Transverse colon (tissue), 4 donors: ENCODE results near the gene PLAC1. TPM values are rescaled to one million over a fixed set of nuclear protein-coding genes. Genes with fewer than 3 reads are reported as not detected.

Source experiments
- DNase-seq: peaks from one replicate; pipeline ENCODE4 v3.0.0-alpha.2; 2019
- H3K27ac ChIP-seq, 4 donors: fragments of 200-600 bp; sonication (generic); 2 replicates each; pipeline ENCODE4 v1.5.1; 2016 to 2018; ENCODE audit warnings: inconsistent platforms in 4 of 4
- H3K27me3 ChIP-seq: fragments of 200-600 bp; sonication (generic); 2 replicates; pipeline ENCODE4 v1.5.1; 2017; ENCODE audit warnings: inconsistent platforms
- H3K36me3 ChIP-seq, 4 donors: fragments of 200-600 bp; sonication (generic); 2 replicates each; pipeline ENCODE4 v1.5.1; 2017 to 2019; ENCODE audit warnings: inconsistent platforms in 4 of 4
- H3K4me1 ChIP-seq, 4 donors: fragments of 200-600 bp; sonication (generic); 2 replicates each; pipeline ENCODE4 v1.5.1; 2017 to 2020; ENCODE audit warnings: inconsistent platforms in 4 of 4
- H3K4me3 ChIP-seq, 4 donors: fragments of 200-600 bp; sonication (generic); 1 replicate in 1 of 4; 2 replicates in 3 of 4; pipeline versions ENCODE4 v1.5.1 to v1.6.1; 2017 to 2019; ENCODE audit warnings: inconsistent platforms in 4 of 4
- H3K9me3 ChIP-seq, 2 donors: fragments of 200-600 bp; sonication (generic); 2 replicates each; pipeline ENCODE4 v1.5.1; 2017 to 2019; ENCODE audit warnings: inconsistent platforms in 2 of 2
- EP300 ChIP-seq: sonication (generic); formaldehyde crosslinking; IDR thresholded peaks from one replicate; pipeline ENCODE4 v1.6.1; 2017; ENCODE audit warnings: antibody characterized with exemption, low read depth
- POLR2A ChIP-seq: fragments of 450-650 bp; IDR thresholded peaks from one replicate; pipeline ENCODE4 v1.6.1; 2016; ENCODE audit warnings: antibody characterized with exemption, mild to moderate bottlenecking, moderate library complexity
- POLR2AphosphoS5 ChIP-seq, 3 donors: sonication (generic); formaldehyde crosslinking; IDR thresholded peaks; one replicate each; pipeline ENCODE4 v1.6.1; 2016; ENCODE audit warnings: antibody characterized with exemption in 3 of 3
- WGBS, 2 donors: methylation state at CpG; one replicate each; pipeline ENCODE4 v1.1.5; 2018; ENCODE audit warnings: low coverage in 1 of 2; 5-methylcytosine and 5-hydroxymethylcytosine counted together
- in situ Hi-C, 4 donors: fragments of 200-750 bp; cut with MboI; loops; one replicate each; pipeline versions ENCODE4 v1.15.0 to v1.15.1; 2017; ENCODE audit warnings: low sequenced_read_pairs in 3 of 4, low pct_ligation_motif_present in 1 of 4, low pct_unique_long_range_greater_than_20kb in 1 of 4
- intact Hi-C: fragments of 100-400 bp; cut with DNase I; formaldehyde crosslinking; loops from one replicate; pipeline ENCODE4 v1.15.1; 2023; ENCODE audit warnings: low total_unique reads
- total RNA-seq, 4 donors: library from RNA; depleted of rRNA; stranded (reverse); fragments of >200 nt; gene quantifications; one replicate each; pipeline ENCODE4 v1.1.0, GENCODE V29; 2016
- TF ChIP-seq, protein P1 (sequence below), 5 experiments: fragments of 200-600 bp in 3 of 5; fragments of 450-650 bp in 2 of 5; sonication (generic) in 3 of 5; IDR thresholded peaks; 1 replicate in 2 of 5; 2 replicates in 3 of 5; pipeline ENCODE4 v1.5.1; 2016 to 2017; ENCODE audit warnings: antibody characterized with exemption in 5 of 5, inconsistent platforms in 3 of 5, mild to moderate bottlenecking in 2 of 5, moderate library complexity in 1 of 5

Gene PLAC1
- total RNA-seq, 4 donors from 2014 or later, result 0.79 TPM; not detected in 3

GRCh38 chrX:134603806-134604700, 54.2 kb downstream of the PLAC1 start:
- intact Hi-C loops (no loop called here), in situ Hi-C loops (no loop called here)
- Histone ChIP-seq H3K9me3 (no peaks in the 10 kb centered on the region), H3K4me1 (peaks cover 0 to 3% (median 0%) of the 10 kb centered on the region in 4 donors), H3K27me3 (no peaks in the 10 kb centered on the region), H3K36me3 (no peaks in the 10 kb centered on the region), H3K4me3 (no peak overlapping the region), H3K27ac (no peak overlapping the region)
- no peak for TF ChIP-seq EP300
- no peak for TF ChIP-seq POLR2A
- TF ChIP-seq, protein P1, sequence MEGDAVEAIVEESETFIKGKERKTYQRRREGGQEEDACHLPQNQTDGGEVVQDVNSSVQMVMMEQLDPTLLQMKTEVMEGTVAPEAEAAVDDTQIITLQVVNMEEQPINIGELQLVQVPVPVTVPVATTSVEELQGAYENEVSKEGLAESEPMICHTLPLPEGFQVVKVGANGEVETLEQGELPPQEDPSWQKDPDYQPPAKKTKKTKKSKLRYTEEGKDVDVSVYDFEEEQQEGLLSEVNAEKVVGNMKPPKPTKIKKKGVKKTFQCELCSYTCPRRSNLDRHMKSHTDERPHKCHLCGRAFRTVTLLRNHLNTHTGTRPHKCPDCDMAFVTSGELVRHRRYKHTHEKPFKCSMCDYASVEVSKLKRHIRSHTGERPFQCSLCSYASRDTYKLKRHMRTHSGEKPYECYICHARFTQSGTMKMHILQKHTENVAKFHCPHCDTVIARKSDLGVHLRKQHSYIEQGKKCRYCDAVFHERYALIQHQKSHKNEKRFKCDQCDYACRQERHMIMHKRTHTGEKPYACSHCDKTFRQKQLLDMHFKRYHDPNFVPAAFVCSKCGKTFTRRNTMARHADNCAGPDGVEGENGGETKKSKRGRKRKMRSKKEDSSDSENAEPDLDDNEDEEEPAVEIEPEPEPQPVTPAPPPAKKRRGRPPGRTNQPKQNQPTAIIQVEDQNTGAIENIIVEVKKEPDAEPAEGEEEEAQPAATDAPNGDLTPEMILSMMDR (IDR thresholded peaks at IDR 0.05), result no peak
- peak in 1 of 3 donors; percentile 18 for TF ChIP-seq POLR2AphosphoS5 (IDR thresholded peaks at IDR 0.05)
- 73 to 87% methylated on average over 2 to 3 of the region's 3 CpGs for WGBS, 2 donors
- no peak for DNase-seq

- TF ChIP-seq EP300, result no peak
- no peak for TF ChIP-seq POLR2A
- TF ChIP-seq POLR2AphosphoS5 (IDR thresholded peaks at IDR 0.05), result no peak
- TF ChIP-seq, protein P1 (IDR thresholded peaks at IDR 0.05), result no peak
Measured at GRCh38 chrX:134602410-134602809, 55.9 kb downstream of the PLAC1 start.

GRCh38 chrX:134601240-134601765, 57.0 kb downstream of the PLAC1 start:
- TF ChIP-seq EP300, result no peak
- TF ChIP-seq POLR2AphosphoS5 (IDR thresholded peaks at IDR 0.05), result no peak
- TF ChIP-seq, protein P1 (IDR thresholded peaks at IDR 0.05), result no peak
- TF ChIP-seq POLR2A, result no peak
- intact Hi-C loops, result no loop called here
- WGBS, 2 donors, result 93% methylated on average over 1 of the region's 1 CpG; no CpG with 5 or more reads in 1 of the 2 donors
- Histone ChIP-seq H3K4me1 (peaks cover 0 to 3% (median 0%) of the 10 kb centered on the region in 4 donors), H3K36me3 (no peaks in the 10 kb centered on the region), H3K27me3 (no peaks in the 10 kb centered on the region), H3K4me3 (no peak overlapping the region), H3K9me3 (no peaks in the 10 kb centered on the region), H3K27ac (no peak overlapping the region)
- DNase-seq, result no peak
- in situ Hi-C loops, result no loop called here

More at GRCh38 chrX:134602410-134602809, 55.9 kb downstream of the PLAC1 start:
- Histone ChIP-seq H3K4me3 (no peak overlapping the region), H3K36me3 (no peaks in the 10 kb centered on the region), H3K4me1 (peaks cover 0 to 3% (median 0%) of the 10 kb centered on the region in 4 donors), H3K27ac (no peak overlapping the region), H3K9me3 (no peaks in the 10 kb centered on the region), H3K27me3 (no peaks in the 10 kb centered on the region)
- in situ Hi-C loops (no loop called here), intact Hi-C loops (no loop called here)
- no peak for DNase-seq

DNA sequence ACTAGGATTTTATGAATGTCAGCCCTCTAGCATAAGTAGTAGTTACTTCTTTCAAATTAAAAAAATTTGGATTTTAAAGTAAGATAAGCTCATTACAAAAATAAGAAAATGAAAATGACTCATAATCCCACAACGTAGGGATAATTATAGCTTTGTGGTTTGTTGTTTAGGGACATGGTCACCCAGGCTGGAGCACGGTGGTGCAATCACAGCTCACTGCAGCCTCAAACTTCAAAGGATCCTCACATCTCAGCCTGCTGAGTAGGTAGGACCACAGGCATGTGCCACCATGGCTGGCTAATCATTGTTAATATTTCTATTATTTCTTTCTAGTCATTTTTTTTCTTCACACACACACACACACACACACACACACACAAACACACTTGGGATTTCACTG, 57.6 kb downstream of the PLAC1 start:
- DNase-seq, result no peak
- in situ Hi-C loops, result no loop called here
- no peak for TF ChIP-seq POLR2A
- no peak for TF ChIP-seq POLR2AphosphoS5 (IDR thresholded peaks at IDR 0.05)
- no peak for TF ChIP-seq EP300
- TF ChIP-seq, protein P1 (IDR thresholded peaks at IDR 0.05), result no peak
- H3K9me3 ChIP-seq, result no peaks in the 10 kb centered on the region
- H3K4me1 ChIP-seq, result peaks cover 0 to 3% (median 0%) of the 10 kb centered on the region in 4 donors
- no peak overlapping the region for H3K4me3 ChIP-seq
- intact Hi-C loops, result no loop called here
- no peaks in the 10 kb centered on the region for H3K36me3 ChIP-seq
- 14 to 37% methylated on average over 1 to 2 of the region's 2 CpGs for WGBS, 2 donors
- H3K27ac ChIP-seq, result no peak overlapping the region
- H3K27me3 ChIP-seq, result no peaks in the 10 kb centered on the region
